HG03558 (cell line): ENCODE measurements around the gene DCDC2C.

Experiments used
- ATAC-seq: cut with Tn5 transposase; IDR thresholded peaks from one replicate; pipeline ENCODE4 v1.9.1; 2021; ENCODE audit warnings: moderate number of reproducible peaks; ENCODE audit not compliant: unreplicated experiment; ENCODE audit errors: extremely low read depth

Gene DCDC2C

GRCh38 chr2:3705782-3706181 lies 2.4 kb downstream of the DCDC2C start:
- ATAC-seq = no peak

GRCh38 chr2:3706892-3707291 lies 3.5 kb downstream of the DCDC2C start:
- ATAC-seq = no peak

- ATAC-seq = no peak
Measured at GRCh38 chr2:3708576-3708975, 5.2 kb downstream of the DCDC2C start.

- no peak for ATAC-seq
Measured at GRCh38 chr2:3709225-3709624, 5.8 kb downstream of the DCDC2C start.

GRCh38 chr2:3712424-3712823 lies 9.0 kb downstream of the DCDC2C start:
- ATAC-seq = no peak

GRCh38 chr2:3712831-3713503 lies 9.6 kb downstream of the DCDC2C start:
- no peak for ATAC-seq

GRCh38 chr2:3718679-3719078 lies 15.3 kb downstream of the DCDC2C start:
- ATAC-seq = no peak

- no peak for ATAC-seq
Measured at GRCh38 chr2:3725002-3725401, 21.6 kb downstream of the DCDC2C start.

- no peak for ATAC-seq
Measured at GRCh38 chr2:3725458-3726250, 22.3 kb downstream of the DCDC2C start.

- no peak for ATAC-seq
Measured at GRCh38 chr2:3726511-3726910, 23.1 kb downstream of the DCDC2C start.

GRCh38 chr2:3727397-3728045 lies 24.1 kb downstream of the DCDC2C start:
- ATAC-seq = no peak

GRCh38 chr2:3728104-3729054 lies 25.0 kb downstream of the DCDC2C start:
- ATAC-seq = no peak

- no peak for ATAC-seq
Measured at GRCh38 chr2:3729055-3729448, 25.7 kb downstream of the DCDC2C start.

- ATAC-seq = no peak
Measured at GRCh38 chr2:3729786-3730185, 26.4 kb downstream of the DCDC2C start.

GRCh38 chr2:3730646-3731045 lies 27.3 kb downstream of the DCDC2C start:
- no peak for ATAC-seq

- ATAC-seq = no peak
Measured at GRCh38 chr2:3731829-3732228, 28.5 kb downstream of the DCDC2C start.

- ATAC-seq = no peak
Measured at GRCh38 chr2:3736112-3736511, 32.7 kb downstream of the DCDC2C start.

- no peak for ATAC-seq
Measured at GRCh38 chr2:3737128-3737527, 33.8 kb downstream of the DCDC2C start.

GRCh38 chr2:3738454-3738853 lies 35.1 kb downstream of the DCDC2C start:
- no peak for ATAC-seq

- ATAC-seq = no peak
Measured at GRCh38 chr2:3739313-3739712, 35.9 kb downstream of the DCDC2C start.
